Measurements from ENCODE around the gene ITGAD.

The ITGAD gene
- 0 reads per million in 4 donors for total RNA-seq

- DNase-seq = no peak
Observed at GRCh38 chr16:31393056-31393455, at the start of gene ITGAD. TSS of gene ITGAD (plus strand) at chr16:31393335. CDS start at chr16:31393361, 26 bp downstream.

GRCh38 chr16:31344712-31345111, 48.4 kb upstream of the ITGAD start:
- no peak for DNase-seq

GRCh38 chr16:31347445-31347844, 45.7 kb upstream of the ITGAD start:
- DNase-seq = no peak

- no peak for DNase-seq
Observed at GRCh38 chr16:31348579-31348978, 44.6 kb upstream of the ITGAD start.

- peak in 1 of 5 donors; percentile 39 for DNase-seq
Observed at GRCh38 chr16:31350275-31351005, 42.7 kb upstream of the ITGAD start.

- no peak for DNase-seq
Observed at GRCh38 chr16:31351246-31351941, 41.7 kb upstream of the ITGAD start.

GRCh38 chr16:31351942-31352325, 41.2 kb upstream of the ITGAD start:
- peak in 1 of 5 donors; percentile 64 for DNase-seq

GRCh38 chr16:31352376-31353115, 40.6 kb upstream of the ITGAD start:
- no peak for DNase-seq

- DNase-seq = peak in 1 of 5 donors; percentile 87
Observed at GRCh38 chr16:31354394-31355291, 38.5 kb upstream of the ITGAD start, which contains the start of gene ITGAX. TSS of gene ITGAX (plus strand) at chr16:31355176. CDS start at chr16:31355255, 79 bp downstream.

- no peak for DNase-seq
Observed at GRCh38 chr16:31355431-31356100, 37.6 kb upstream of the ITGAD start.

- DNase-seq = no peak
Observed at GRCh38 chr16:31356566-31357323, 36.4 kb upstream of the ITGAD start.

GRCh38 chr16:31357324-31358109, 35.6 kb upstream of the ITGAD start:
- DNase-seq = peak in 1 of 5 donors; percentile 29

- no peak for DNase-seq
Observed at GRCh38 chr16:31360251-31360650, 32.9 kb upstream of the ITGAD start.

GRCh38 chr16:31361201-31362110, 31.7 kb upstream of the ITGAD start:
- DNase-seq = no peak

GRCh38 chr16:31362476-31363405, 30.4 kb upstream of the ITGAD start:
- no peak for DNase-seq

GRCh38 chr16:31363721-31364120, 29.4 kb upstream of the ITGAD start:
- no peak for DNase-seq

GRCh38 chr16:31364421-31364820, 28.7 kb upstream of the ITGAD start:
- DNase-seq = no peak

Data from T-helper 1 cell (primary cell).